Activated CD8-positive, alpha-beta memory T cell treated with anti-CD3 and anti-CD28 coated beads, Interleukin-2, amount 10 ng/mL, durations not matched to agents 7 days and 5 days (primary cell): ENCODE data around the gene KPNA2. TPM values are rescaled to one million over a fixed set of nuclear protein-coding genes. Genes with fewer than 3 reads are reported as not detected.
"Not testable (repeated sequence)": the region's sequence is repeated elsewhere in the genome, so short reads cannot be mapped to it uniquely, and the experiment has no call there.

Experiments used
- ATAC-seq: fragments of 150-1000 bp; cut with Tn5 transposase; one replicate; pipeline ENCODE4 v1.10.0; 2021; ENCODE audit warnings: moderate library complexity
- CTCF ChIA-PET: fragments of 350-600 bp; sonication (Branson Sonifier 250); formaldehyde crosslinking; loops from one replicate; lab custom pipeline; 2021; ENCODE audit warnings: antibody characterized with exemption; lab: Charles Lee
- DNase-seq: peaks from one replicate; pipeline ENCODE4 v3.0.0-alpha.2; 2020
- H3K27ac Mint-ChIP-seq: one replicate; pipeline ENCODE4 v1.8.0; 2021; ENCODE audit warnings: mild to moderate bottlenecking, mixed read lengths
- H3K27me3 Mint-ChIP-seq: one replicate; pipeline ENCODE4 v1.8.0; 2021; ENCODE audit warnings: mixed read lengths
- H3K36me3 Mint-ChIP-seq: one replicate; pipeline ENCODE4 v1.8.0; 2021; ENCODE audit warnings: mild to moderate bottlenecking, mixed read lengths
- H3K4me1 Mint-ChIP-seq: one replicate; pipeline ENCODE4 v1.8.0; 2021; ENCODE audit warnings: mixed read lengths
- H3K4me3 Mint-ChIP-seq: one replicate; pipeline ENCODE4 v1.8.0; 2021; ENCODE audit warnings: mild to moderate bottlenecking, moderate library complexity, mixed read lengths
- H3K9me3 Mint-ChIP-seq: one replicate; pipeline ENCODE4 v1.8.0; 2022; ENCODE audit warnings: low read depth, mixed read lengths
- total RNA-seq, 2 experiments: library from RNA; stranded (reverse); gene quantifications; one replicate each; pipeline ENCODE4 v1.2.3, GENCODE V29; 2021

The KPNA2 gene
- total RNA-seq, 2 experiments from 2014 or later, result 246 to 321 TPM

GRCh38 chr17:68053231-68054013 lies 17.9 kb downstream of the KPNA2 start:
- DNase-seq (no peak), ATAC-seq (no peak)
- H3K4me1 Mint-ChIP-seq, result peaks cover 6% of the 10 kb centered on the region
- no peaks in the 10 kb centered on the region for H3K9me3 Mint-ChIP-seq
- H3K27ac Mint-ChIP-seq, result no peak overlapping the region
- H3K36me3 Mint-ChIP-seq, result peaks cover 4% of the 10 kb centered on the region
- H3K4me3 Mint-ChIP-seq, result no peak overlapping the region
- H3K27me3 Mint-ChIP-seq, result peaks cover 2% of the 10 kb centered on the region
- CTCF ChIA-PET, result interaction anchor here (0.6 to 1.1 kb wide), 2 partner anchors 18 to 421 kb away, joined by 3 read pairs; no protein-coding TSS in a partner anchor

- Mint-ChIP-seq H3K9me3 (no peaks in the 10 kb centered on the region), H3K36me3 (peaks cover 1% of the 10 kb centered on the region), H3K4me3 (no peak overlapping the region), H3K4me1 (peaks cover 6% of the 10 kb centered on the region), H3K27me3 (peaks cover 6% of the 10 kb centered on the region), H3K27ac (no peak overlapping the region)
- ATAC-seq (no peak), DNase-seq (no peak)
- CTCF ChIA-PET, result interaction anchor here (0.7 to 1.1 kb wide), 3 partner anchors 376 to 433 kb away, joined by 3 to 4 read pairs (median 4); no protein-coding TSS in a partner anchor
Observed at GRCh38 chr17:68054296-68054900, 18.9 kb downstream of the KPNA2 start.

GRCh38 chr17:68057531-68057952 lies 22.0 kb downstream of the KPNA2 start:
- DNase-seq, result peak; percentile 75
- Mint-ChIP-seq H3K4me1 (peaks cover 7% of the 10 kb centered on the region), H3K27me3 (peaks cover 6% of the 10 kb centered on the region), H3K27ac (no peak overlapping the region), H3K36me3 (no peaks in the 10 kb centered on the region), H3K9me3 (no peaks in the 10 kb centered on the region), H3K4me3 (no peak overlapping the region)
- CTCF ChIA-PET, result interaction anchor here (0.7 to 2.5 kb wide), 13 partner anchors 12 to 405 kb away, joined by 3 to 12 read pairs (median 3); no protein-coding TSS in a partner anchor
- peak; percentile 79 for ATAC-seq

DNA sequence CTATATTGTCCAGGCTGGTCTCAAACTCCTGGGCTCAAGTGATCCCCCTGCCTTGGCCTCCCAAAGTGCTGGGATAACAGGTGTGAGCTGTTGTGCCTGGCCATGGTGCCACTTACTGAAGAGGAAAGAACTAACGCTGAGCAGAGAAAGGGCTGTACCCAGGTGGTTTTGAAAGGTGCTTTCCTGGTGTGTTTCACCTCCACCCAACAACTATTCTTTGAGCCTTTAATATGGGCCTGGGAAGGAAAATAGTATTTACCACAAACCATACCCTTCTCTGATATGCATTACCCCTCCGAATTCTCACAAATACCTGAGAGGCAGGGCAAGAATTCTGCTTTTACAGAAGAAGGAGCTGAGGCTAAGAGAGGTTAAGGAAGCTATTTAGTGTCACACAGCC lies 24.8 kb downstream of the KPNA2 start:
- Mint-ChIP-seq H3K9me3 (no peaks in the 10 kb centered on the region), H3K27me3 (peaks cover 6% of the 10 kb centered on the region), H3K36me3 (no peaks in the 10 kb centered on the region), H3K4me3 (no peak overlapping the region), H3K27ac (no peak overlapping the region), H3K4me1 (peaks cover 7% of the 10 kb centered on the region)
- DNase-seq (no peak), ATAC-seq (no peak)
- CTCF ChIA-PET, result interaction anchor here (3.3 kb wide), 1 partner anchor 9 kb away, joined by 11 read pairs; no protein-coding TSS in a partner anchor

GRCh38 chr17:68061512-68062313 lies 26.2 kb downstream of the KPNA2 start:
- H3K9me3 Mint-ChIP-seq, result no peaks in the 10 kb centered on the region
- no peaks in the 10 kb centered on the region for H3K36me3 Mint-ChIP-seq
- ATAC-seq (no peak), DNase-seq (no peak)
- CTCF ChIA-PET, result interaction anchor here (3.3 kb wide), 1 partner anchor 8 kb away, joined by 11 read pairs; no protein-coding TSS in a partner anchor
- peaks cover 6% of the 10 kb centered on the region for H3K27me3 Mint-ChIP-seq
- no peak overlapping the region for H3K4me3 Mint-ChIP-seq
- peaks cover 7% of the 10 kb centered on the region for H3K4me1 Mint-ChIP-seq
- no peak overlapping the region for H3K27ac Mint-ChIP-seq

DNA sequence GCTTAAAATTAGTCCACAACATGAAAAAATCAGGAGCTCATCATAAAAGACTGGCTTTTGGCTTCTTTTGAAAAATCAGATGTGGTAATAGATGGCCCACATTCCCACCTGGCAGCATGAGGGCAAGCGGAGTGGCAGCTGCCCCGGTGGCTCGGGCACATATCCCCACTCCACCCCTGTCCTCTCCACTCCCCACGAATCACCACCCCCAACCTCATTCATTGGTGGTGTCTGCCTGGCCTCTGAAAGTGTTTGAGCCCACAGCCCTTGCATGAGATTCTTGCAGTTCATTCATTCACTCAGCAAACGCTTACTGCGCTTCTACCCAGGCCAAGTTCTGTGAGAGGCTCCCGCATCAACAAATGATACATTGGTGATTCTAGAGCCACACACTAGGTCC lies 29.8 kb downstream of the KPNA2 start:
- DNase-seq, H3K27ac Mint-ChIP-seq, H3K36me3 Mint-ChIP-seq, H3K27me3 Mint-ChIP-seq, H3K9me3 Mint-ChIP-seq, ATAC-seq, H3K4me1 Mint-ChIP-seq, H3K4me3 Mint-ChIP-seq: not testable (repeated sequence)
- CTCF ChIA-PET, result interaction anchor here (1.6 kb wide), 1 partner anchor 29 kb away, joined by 3 read pairs; no protein-coding TSS in a partner anchor

- CTCF ChIA-PET, result interaction anchor here (2.4 kb wide), 1 partner anchor 8 kb away, joined by 11 read pairs; no protein-coding TSS in a partner anchor
Observed at GRCh38 chr17:68068512-68068911, 33.0 kb downstream of the KPNA2 start.

GRCh38 chr17:68070582-68071444 lies 35.3 kb downstream of the KPNA2 start:
- H3K27me3 Mint-ChIP-seq, H3K4me1 Mint-ChIP-seq, H3K4me3 Mint-ChIP-seq, DNase-seq, H3K9me3 Mint-ChIP-seq, H3K36me3 Mint-ChIP-seq, H3K27ac Mint-ChIP-seq: not testable (repeated sequence)
- CTCF ChIA-PET, result interaction anchor here (0.6 to 2.4 kb wide), 4 partner anchors 11 to 48 kb away, joined by 3 to 11 read pairs (median 3); no protein-coding TSS in a partner anchor
- ATAC-seq, result peak; percentile 36

More at GRCh38 chr17:68068512-68068911, 33.0 kb downstream of the KPNA2 start:
- not testable (repeated sequence) for DNase-seq, H3K9me3 Mint-ChIP-seq, H3K4me3 Mint-ChIP-seq, H3K36me3 Mint-ChIP-seq, H3K27ac Mint-ChIP-seq, H3K27me3 Mint-ChIP-seq, ATAC-seq, H3K4me1 Mint-ChIP-seq

DNA sequence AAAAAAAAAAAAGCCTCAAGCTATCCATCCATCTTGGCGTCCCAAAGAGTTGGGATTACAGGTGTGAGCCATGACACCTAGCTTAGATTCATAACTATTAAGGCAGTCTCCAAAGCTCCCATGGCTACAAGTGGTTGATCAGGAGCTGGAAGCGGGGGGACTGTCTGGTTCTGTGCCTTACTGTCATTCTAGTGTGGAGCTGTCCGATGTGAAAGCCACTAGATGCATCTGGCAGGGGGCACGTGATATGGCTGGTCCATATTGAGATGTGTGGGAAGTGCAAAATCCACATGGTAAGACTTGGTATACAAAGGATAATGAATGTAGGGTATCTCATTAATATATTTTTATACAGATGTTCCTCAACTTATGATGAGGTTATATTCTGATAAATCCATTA lies 38.7 kb downstream of the KPNA2 start:
- CTCF ChIA-PET, result interaction anchor here (0.7 kb wide), 2 partner anchors 25 to 78 kb away, joined by 3 read pairs; no protein-coding TSS in a partner anchor
- no peak overlapping the region for H3K4me3 Mint-ChIP-seq
- DNase-seq (no peak), ATAC-seq (no peak)
- H3K9me3 Mint-ChIP-seq, result no peaks in the 10 kb centered on the region
- H3K36me3 Mint-ChIP-seq, result no peaks in the 10 kb centered on the region
- H3K27ac Mint-ChIP-seq, result no peak overlapping the region
- no peaks in the 10 kb centered on the region for H3K27me3 Mint-ChIP-seq
- H3K4me1 Mint-ChIP-seq, result no peaks in the 10 kb centered on the region

DNA sequence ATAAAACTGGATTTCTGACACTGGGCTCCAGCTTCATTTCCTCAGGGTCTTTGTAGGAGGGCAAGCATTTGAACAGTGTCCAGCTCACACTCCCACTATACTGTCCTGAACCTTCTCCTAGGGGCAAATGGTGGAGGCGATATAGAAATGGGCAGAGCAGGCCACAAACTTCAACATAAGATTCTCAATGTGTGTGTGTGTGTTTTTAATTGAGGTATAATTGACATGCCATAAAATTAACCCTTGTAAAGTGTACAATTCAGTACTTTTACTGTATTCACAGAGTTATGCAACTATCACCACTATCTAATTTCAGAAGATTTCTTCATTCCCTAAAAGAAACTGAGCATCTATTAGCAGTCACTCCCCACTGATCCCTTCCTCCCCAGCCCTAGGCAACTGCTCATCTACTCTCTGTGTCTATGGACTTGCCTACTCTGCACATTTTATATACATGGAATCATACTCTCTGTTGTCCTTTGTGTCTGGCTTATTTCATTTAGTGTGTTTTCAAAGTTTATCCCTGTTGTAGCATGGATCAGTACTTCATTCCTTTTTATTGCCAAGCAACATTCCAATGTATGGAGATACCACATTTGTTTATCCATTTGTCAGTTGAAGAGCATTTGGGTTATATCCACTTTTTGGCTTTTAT lies 40.5 kb downstream of the KPNA2 start:
- H3K36me3 Mint-ChIP-seq, H3K9me3 Mint-ChIP-seq, DNase-seq, H3K4me1 Mint-ChIP-seq, CTCF ChIA-PET, H3K27ac Mint-ChIP-seq, H3K27me3 Mint-ChIP-seq, ATAC-seq, H3K4me3 Mint-ChIP-seq: not testable (repeated sequence)

DNA sequence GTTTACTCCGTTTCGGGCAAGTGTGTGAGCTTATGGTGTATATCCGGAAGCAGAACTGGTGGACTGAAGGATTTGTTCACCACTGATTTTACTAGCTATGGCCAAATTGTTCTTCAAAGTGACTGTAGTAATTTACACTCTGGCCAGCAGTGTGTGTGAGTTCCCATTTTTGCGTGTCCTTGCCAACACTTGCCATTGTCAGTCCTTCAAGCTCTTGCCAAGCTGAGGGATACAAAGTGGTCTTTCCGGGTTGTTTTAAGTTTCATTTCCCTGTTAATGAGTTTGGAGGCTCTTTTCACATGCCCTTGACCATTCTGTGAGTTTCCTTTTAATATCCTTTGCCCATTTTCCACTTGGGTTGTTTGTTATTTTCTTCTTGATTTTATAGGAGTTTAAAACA lies 42.0 kb downstream of the KPNA2 start:
- H3K27me3 Mint-ChIP-seq, result not testable (repeated sequence)

More for the DNA sequence above, 42.0 kb downstream of the KPNA2 start:
- CTCF ChIA-PET, H3K4me1 Mint-ChIP-seq, ATAC-seq, DNase-seq, H3K27ac Mint-ChIP-seq, H3K4me3 Mint-ChIP-seq, H3K9me3 Mint-ChIP-seq, H3K36me3 Mint-ChIP-seq: not testable (repeated sequence)
